Measurements from ENCODE around the gene FCRL4.

FCRL4 gene

GRCh38 chr1:157597959-157598667, at the start of gene FCRL4:
Gene FCRL4 (minus strand): TSS chr1:157598085. CDS start chr1:157597944, 141 bp downstream.
- no peak for DNase-seq (ENCODE audit: low read depth)

GRCh38 chr1:157646144-157646543, 48.3 kb upstream of the FCRL4 start:
- DNase-seq (ENCODE audit: low read depth): no peak

GRCh38 chr1:157641177-157641576, 43.3 kb upstream of the FCRL4 start:
- no peak for DNase-seq (ENCODE audit: low read depth)

- no peak for DNase-seq (ENCODE audit: low read depth)
Measured at GRCh38 chr1:157639800-157640199, 41.9 kb upstream of the FCRL4 start.

GRCh38 chr1:157628773-157629172, 30.9 kb upstream of the FCRL4 start:
- no peak for DNase-seq (ENCODE audit: low read depth)

GRCh38 chr1:157626099-157626498, 28.2 kb upstream of the FCRL4 start:
- DNase-seq (ENCODE audit: low read depth): no peak

GRCh38 chr1:157624471-157624870, 26.6 kb upstream of the FCRL4 start:
- no peak for DNase-seq (ENCODE audit: low read depth)

GRCh38 chr1:157622471-157622870, 24.6 kb upstream of the FCRL4 start:
- DNase-seq (ENCODE audit: low read depth): no peak

GRCh38 chr1:157618190-157618589, 20.3 kb upstream of the FCRL4 start:
- no peak for DNase-seq (ENCODE audit: low read depth)

GRCh38 chr1:157600236-157600635, 2.4 kb upstream of the FCRL4 start:
- DNase-seq (ENCODE audit: low read depth): no peak

- DNase-seq (ENCODE audit: low read depth): no peak
Measured at GRCh38 chr1:157596384-157596783, 1.5 kb downstream of the FCRL4 start.

GRCh38 chr1:157595356-157595755, 2.5 kb downstream of the FCRL4 start:
- DNase-seq (ENCODE audit: low read depth): no peak

- DNase-seq (ENCODE audit: low read depth): no peak
Measured at GRCh38 chr1:157585984-157586383, 11.9 kb downstream of the FCRL4 start.

- DNase-seq (ENCODE audit: low read depth): no peak
Measured at GRCh38 chr1:157584503-157584902, 13.4 kb downstream of the FCRL4 start.

- no peak for DNase-seq (ENCODE audit: low read depth)
Measured at GRCh38 chr1:157580828-157581210, 17.1 kb downstream of the FCRL4 start.

GRCh38 chr1:157580179-157580827, 17.6 kb downstream of the FCRL4 start:
- no peak for DNase-seq (ENCODE audit: low read depth)

- no peak for DNase-seq (ENCODE audit: low read depth)
Measured at GRCh38 chr1:157577420-157577819, 20.5 kb downstream of the FCRL4 start.

GRCh38 chr1:157575744-157576143, 22.1 kb downstream of the FCRL4 start:
- no peak for DNase-seq (ENCODE audit: low read depth)

- DNase-seq (ENCODE audit: low read depth): no peak
Measured at GRCh38 chr1:157574836-157575235, 23.0 kb downstream of the FCRL4 start.

- DNase-seq (ENCODE audit: low read depth): no peak
Measured at GRCh38 chr1:157566484-157567300, 31.2 kb downstream of the FCRL4 start.

GRCh38 chr1:157562515-157562914, 35.4 kb downstream of the FCRL4 start:
- DNase-seq (ENCODE audit: low read depth): no peak

GRCh38 chr1:157558119-157558518, 39.8 kb downstream of the FCRL4 start:
- no peak for DNase-seq (ENCODE audit: low read depth)
